ENCODE measurements around the gene CDK8. TPM values are rescaled to one million over a fixed set of nuclear protein-coding genes. Genes with fewer than 3 reads are reported as not detected.
"Not testable (repeated sequence)": the region's sequence is repeated elsewhere in the genome, so short reads cannot be mapped to it uniquely, and the experiment has no call there.

Gene CDK8
- total RNA-seq, 1 donor from 2014 or later, result 11.3 TPM

DNA sequence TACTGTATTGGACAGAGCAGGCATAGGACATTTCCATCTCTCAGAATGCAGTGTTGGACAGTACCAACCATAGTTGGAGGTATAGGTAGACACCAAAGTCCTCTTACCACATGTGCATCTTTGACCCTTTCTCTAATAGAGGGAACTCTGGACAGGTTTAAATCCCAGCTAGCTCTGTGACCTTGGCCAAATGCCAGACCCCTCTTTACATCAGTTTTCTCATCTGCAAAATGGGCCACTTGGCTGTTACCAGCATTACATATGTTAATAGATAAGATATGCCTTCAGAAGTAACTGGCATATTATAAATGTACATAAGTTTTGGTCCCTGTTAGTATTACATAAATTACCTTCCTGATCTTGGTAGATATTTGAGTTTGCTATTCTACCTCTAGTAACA lies 54.3 kb downstream of the CDK8 start:
- intact Hi-C loops (cut with DNase I), result no loop called here
- H3K4me3 ChIP-seq, result no peak overlapping the region
- H3K36me3 ChIP-seq, result no peaks in the 10 kb centered on the region
- no peaks in the 10 kb centered on the region for H3K9me3 ChIP-seq
- TF ChIP-seq POLR2AphosphoS5 (IDR thresholded peaks at IDR 0.05; ENCODE audit: insufficient read depth in 1 of 2, low read depth in 1 of 2) (no peak), POLR2A (IDR thresholded peaks at IDR 0.05) (no peak)
- TF ChIP-seq, protein P1, sequence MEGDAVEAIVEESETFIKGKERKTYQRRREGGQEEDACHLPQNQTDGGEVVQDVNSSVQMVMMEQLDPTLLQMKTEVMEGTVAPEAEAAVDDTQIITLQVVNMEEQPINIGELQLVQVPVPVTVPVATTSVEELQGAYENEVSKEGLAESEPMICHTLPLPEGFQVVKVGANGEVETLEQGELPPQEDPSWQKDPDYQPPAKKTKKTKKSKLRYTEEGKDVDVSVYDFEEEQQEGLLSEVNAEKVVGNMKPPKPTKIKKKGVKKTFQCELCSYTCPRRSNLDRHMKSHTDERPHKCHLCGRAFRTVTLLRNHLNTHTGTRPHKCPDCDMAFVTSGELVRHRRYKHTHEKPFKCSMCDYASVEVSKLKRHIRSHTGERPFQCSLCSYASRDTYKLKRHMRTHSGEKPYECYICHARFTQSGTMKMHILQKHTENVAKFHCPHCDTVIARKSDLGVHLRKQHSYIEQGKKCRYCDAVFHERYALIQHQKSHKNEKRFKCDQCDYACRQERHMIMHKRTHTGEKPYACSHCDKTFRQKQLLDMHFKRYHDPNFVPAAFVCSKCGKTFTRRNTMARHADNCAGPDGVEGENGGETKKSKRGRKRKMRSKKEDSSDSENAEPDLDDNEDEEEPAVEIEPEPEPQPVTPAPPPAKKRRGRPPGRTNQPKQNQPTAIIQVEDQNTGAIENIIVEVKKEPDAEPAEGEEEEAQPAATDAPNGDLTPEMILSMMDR (IDR thresholded peaks at IDR 0.05), result no peak
- peaks cover 21% of the 10 kb centered on the region for H3K4me1 ChIP-seq
- H3K27ac ChIP-seq, result no peak overlapping the region
- DNase-seq (ENCODE audit: extremely low spot score in 2 of 2), result no peak
- no peaks in the 10 kb centered on the region for H3K27me3 ChIP-seq

DNA sequence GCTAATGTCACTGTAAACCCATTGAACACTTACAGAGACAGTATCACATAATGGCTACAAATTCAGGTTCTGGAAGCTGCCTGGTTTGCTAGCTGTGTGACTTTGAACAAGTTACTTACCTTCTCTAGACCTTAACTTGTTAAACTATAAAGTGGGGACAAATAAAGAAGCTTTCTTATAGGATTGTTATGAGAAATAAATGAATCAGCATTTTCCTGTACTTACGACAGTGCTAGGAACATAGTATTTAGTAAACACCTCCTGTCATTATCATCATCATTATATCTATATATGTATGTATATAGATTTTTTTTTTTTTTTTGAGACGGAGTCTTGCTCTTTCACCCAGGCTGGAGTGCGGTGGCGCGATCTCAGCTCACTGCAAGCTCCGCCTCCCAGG lies 54.9 kb downstream of the CDK8 start:
- no peak for DNase-seq (ENCODE audit: extremely low spot score in 2 of 2)
- TF ChIP-seq, protein P1 (IDR thresholded peaks at IDR 0.05), result no peak
- TF ChIP-seq POLR2AphosphoS5 (IDR thresholded peaks at IDR 0.05; ENCODE audit: insufficient read depth in 1 of 2, low read depth in 1 of 2), result no peak
- no peak for TF ChIP-seq POLR2A (IDR thresholded peaks at IDR 0.05)
- intact Hi-C loops (cut with DNase I), result no loop called here
- Histone ChIP-seq H3K27ac (no peak overlapping the region), H3K4me1 (peaks cover 18% of the 10 kb centered on the region), H3K36me3 (no peaks in the 10 kb centered on the region), H3K9me3 (no peaks in the 10 kb centered on the region), H3K27me3 (no peaks in the 10 kb centered on the region), H3K4me3 (no peak overlapping the region)

DNA sequence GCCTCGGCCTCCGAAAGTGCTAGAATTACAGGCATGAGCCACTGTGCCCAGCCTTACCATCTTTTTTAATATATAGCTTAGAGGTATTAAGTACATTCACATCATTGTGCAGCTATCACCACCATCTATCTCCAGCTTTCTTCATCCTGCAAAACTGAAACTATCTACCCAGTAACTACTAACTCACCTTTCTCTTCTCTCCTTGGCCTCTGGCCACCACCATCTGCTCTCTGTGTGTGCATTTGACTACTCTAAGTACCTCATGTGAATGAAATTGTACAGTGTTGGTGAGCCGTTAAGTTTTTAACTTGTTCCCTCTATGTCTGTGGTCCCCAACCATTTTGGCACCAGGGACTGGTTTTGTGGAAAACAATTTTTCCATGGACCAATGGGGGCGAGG lies 56.1 kb downstream of the CDK8 start:
- Histone ChIP-seq H3K4me1 (peaks cover 13% of the 10 kb centered on the region), H3K36me3 (no peaks in the 10 kb centered on the region), H3K27ac (no peak overlapping the region), H3K27me3 (no peaks in the 10 kb centered on the region), H3K9me3 (no peaks in the 10 kb centered on the region), H3K4me3 (no peak overlapping the region)
- no peak for TF ChIP-seq POLR2A (IDR thresholded peaks at IDR 0.05)
- TF ChIP-seq, protein P1 (IDR thresholded peaks at IDR 0.05), result no peak
- TF ChIP-seq POLR2AphosphoS5 (IDR thresholded peaks at IDR 0.05; ENCODE audit: insufficient read depth in 1 of 2, low read depth in 1 of 2), result no peak
- no peak for DNase-seq (ENCODE audit: extremely low spot score in 2 of 2)
- intact Hi-C loops (cut with DNase I), result no loop called here

DNA sequence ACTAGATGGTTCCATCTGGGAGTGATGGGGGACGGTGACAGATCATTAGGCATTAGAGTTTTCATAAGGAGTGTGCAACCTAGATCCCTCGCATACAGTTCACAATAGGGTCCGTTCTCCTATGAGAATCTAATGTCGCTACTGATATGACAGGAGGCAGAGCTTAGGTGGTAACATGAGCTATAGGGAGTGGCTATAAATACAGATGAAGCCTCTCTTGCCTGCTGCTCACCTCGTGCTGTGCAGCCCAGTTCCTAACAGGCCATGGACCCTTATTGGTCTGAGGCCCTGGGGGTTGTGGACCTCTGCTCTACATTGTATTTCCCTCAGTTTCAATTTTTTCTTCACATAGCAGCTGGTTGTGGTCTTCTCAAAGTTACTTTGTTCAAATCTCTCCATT lies 56.5 kb downstream of the CDK8 start:
- peaks cover 13% of the 10 kb centered on the region for H3K4me1 ChIP-seq
- H3K4me3 ChIP-seq, result no peak overlapping the region
- no peak overlapping the region for H3K27ac ChIP-seq
- DNase-seq (ENCODE audit: extremely low spot score in 2 of 2), result no peak
- no peak for TF ChIP-seq POLR2A (IDR thresholded peaks at IDR 0.05)
- no peak for TF ChIP-seq POLR2AphosphoS5 (IDR thresholded peaks at IDR 0.05; ENCODE audit: insufficient read depth in 1 of 2, low read depth in 1 of 2)
- TF ChIP-seq, protein P1 (IDR thresholded peaks at IDR 0.05), result no peak
- H3K36me3 ChIP-seq, result no peaks in the 10 kb centered on the region
- intact Hi-C loops (cut with DNase I), result no loop called here
- H3K9me3 ChIP-seq, result no peaks in the 10 kb centered on the region
- no peaks in the 10 kb centered on the region for H3K27me3 ChIP-seq

DNA sequence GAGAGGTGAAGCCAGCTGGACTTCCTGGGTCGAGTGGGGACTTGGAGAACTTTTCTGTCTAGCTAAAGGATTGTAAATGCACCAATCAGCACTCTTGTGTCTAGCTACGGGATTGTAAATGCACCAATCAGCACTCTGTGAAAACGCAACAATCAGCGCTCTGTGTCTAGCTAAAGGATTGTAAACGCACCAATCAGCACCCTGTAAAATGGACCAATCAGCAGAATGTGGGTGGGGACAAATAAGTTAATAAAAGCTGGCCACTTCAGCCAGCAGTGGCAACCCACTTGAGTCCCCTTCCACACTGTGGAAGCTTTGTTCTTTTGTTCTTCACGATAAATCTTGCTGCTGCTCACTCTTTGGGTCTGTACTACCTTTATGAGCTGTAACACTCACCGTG lies 58.1 kb downstream of the CDK8 start:
- H3K27me3 ChIP-seq; H3K36me3 ChIP-seq; intact Hi-C loops (cut with DNase I); H3K4me1 ChIP-seq; DNase-seq (ENCODE audit: extremely low spot score in 2 of 2); H3K4me3 ChIP-seq; H3K9me3 ChIP-seq; H3K27ac ChIP-seq: not testable (repeated sequence)

DNA sequence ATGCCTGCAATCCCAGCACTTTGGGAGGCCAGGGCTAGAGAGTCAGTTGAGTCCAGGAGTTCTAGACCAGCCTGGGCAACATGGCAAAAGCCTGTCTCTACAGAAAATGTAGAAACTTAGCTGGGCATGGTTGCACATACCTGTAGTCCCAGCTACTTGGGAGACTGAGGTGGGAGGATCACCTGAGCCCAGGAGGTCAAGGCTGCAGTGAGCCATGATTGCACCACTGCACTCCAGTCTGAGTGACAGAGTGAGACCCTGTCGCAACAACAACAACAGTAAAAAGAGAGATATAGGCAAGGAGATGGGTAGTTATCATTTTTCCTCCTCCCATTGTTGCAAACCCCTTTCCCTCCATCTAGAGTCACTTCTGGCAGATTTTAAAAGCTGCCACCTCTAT lies 62.2 kb downstream of the CDK8 start:
- H3K4me1 ChIP-seq; H3K4me3 ChIP-seq; H3K27me3 ChIP-seq; intact Hi-C loops (cut with DNase I); DNase-seq (ENCODE audit: extremely low spot score in 2 of 2); H3K9me3 ChIP-seq; H3K27ac ChIP-seq; H3K36me3 ChIP-seq: not testable (repeated sequence)

Measured in vagina (tissue), 2 donors.